SK-N-SH (cell line): ENCODE results near the gene PPP1R1A. TPM values are rescaled to one million over a fixed set of nuclear protein-coding genes. Genes with fewer than 3 reads are reported as not detected.

Experiments used
- CTCF ChIA-PET: fragments of 300-600, 350-600 bp; formaldehyde crosslinking; extraction: SDS; loops from one replicate; lab custom pipeline; 2021; lab: Yijun Ruan, JAX
- POLR2A ChIA-PET: fragments of 350-600 bp; sonication (Branson Sonifier 250); formaldehyde crosslinking; extraction: SDS; loops from one replicate; lab custom pipeline; 2020; ENCODE audit warnings: antibody characterized with exemption, inconsistent platforms; lab: Yijun Ruan, JAX
- DNase-seq: peaks from one replicate; pipeline ENCODE4 v3.0.0; 2012
- H2AFZ ChIP-seq: fragments of 200-600 bp; sonication (generic); 2 replicates; pipeline ENCODE4 v1.8.1; 2016; ENCODE audit warnings: antibody characterized with exemption, mild to moderate bottlenecking, low read depth
- H3F3A ChIP-seq: fragments of 200-600 bp; sonication (generic); replicated peaks from 2 replicates; pipeline ENCODE3; 2016; ENCODE audit warnings: antibody characterized with exemption, mild to moderate bottlenecking; ENCODE audit not compliant: insufficient read depth
- H3K27ac ChIP-seq, 2 experiments: fragments of 200-500 bp in 1 of 2; fragments of 200-600 bp in 1 of 2; sonication (Bioruptor generic) in 1 of 2; sonication (generic), shearing (Covaris generic) in 1 of 2; 2 replicates each; pipeline versions ENCODE4 v1.5.1 to v1.6.1; 2014 to 2016; ENCODE audit warnings: low read depth in 2 of 2, inconsistent platforms in 1 of 2, low read length in 1 of 2, mild to moderate bottlenecking in 1 of 2, mixed read lengths in 1 of 2
- H3K27me3 ChIP-seq: fragments of 200-600 bp; sonication (generic), shearing (Covaris generic); 2 replicates; pipeline ENCODE4 v1.6.1; 2016; ENCODE audit warnings: mixed run types; ENCODE audit not compliant: insufficient read depth
- H3K36me3 ChIP-seq, 2 experiments: fragments of 200-500 bp in 1 of 2; fragments of 200-600 bp in 1 of 2; sonication (Bioruptor generic) in 1 of 2; sonication (generic) in 1 of 2; replicated peaks in 1 of 2; 2 replicates each; pipeline versions ENCODE3 to v1.5.1; 2014 to 2016; ENCODE audit warnings: low read length in 1 of 2, mild to moderate bottlenecking in 1 of 2; ENCODE audit not compliant: insufficient read depth in 2 of 2, control insufficient read depth in 1 of 2
- H3K4me1 ChIP-seq, 2 experiments: fragments of 200-500 bp in 1 of 2; fragments of 200-600 bp in 1 of 2; sonication (Bioruptor generic) in 1 of 2; sonication (generic), shearing (Covaris generic) in 1 of 2; 2 replicates each; pipeline versions ENCODE4 v1.5.1 to v1.6.1; 2014 to 2016; ENCODE audit warnings: low read depth in 1 of 2, low read length in 1 of 2, mixed run types in 1 of 2; ENCODE audit not compliant: insufficient read depth in 2 of 2, control insufficient read depth in 1 of 2
- H3K4me2 ChIP-seq: fragments of 200-600 bp; sonication (generic), shearing (Covaris generic); 2 replicates; pipeline ENCODE4 v1.6.1; 2017; ENCODE audit warnings: mixed run types
- H3K4me3 ChIP-seq, 2 experiments: fragments of 200-500 bp in 1 of 2; fragments of 200-600 bp in 1 of 2; sonication (Bioruptor generic) in 1 of 2; sonication (generic), shearing (Covaris generic) in 1 of 2; 2 replicates each; pipeline versions ENCODE4 v1.5.1 to v1.8.1; 2014 to 2016; ENCODE audit warnings: low read depth in 2 of 2, inconsistent platforms in 1 of 2, low read length in 1 of 2, mild to moderate bottlenecking in 1 of 2, mixed read lengths in 1 of 2, moderate library complexity in 1 of 2
- H3K79me2 ChIP-seq: fragments of 200-600 bp; sonication (generic); 2 replicates; pipeline ENCODE4 v1.8.1; 2017; ENCODE audit warnings: mild to moderate bottlenecking; ENCODE audit not compliant: insufficient read depth
- H3K9ac ChIP-seq: fragments of 200-600 bp; sonication (generic); 2 replicates; pipeline ENCODE4 v1.6.1; 2017; ENCODE audit warnings: mixed run types
- H3K9me2 ChIP-seq: fragments of 200-600 bp; sonication (generic); 2 replicates; pipeline ENCODE4 v1.6.1; 2017; ENCODE audit warnings: mixed run types
- H3K9me3 ChIP-seq: fragments of 200-600 bp; sonication (generic); 2 replicates; pipeline ENCODE4 v1.6.1; 2017; ENCODE audit warnings: mixed run types, mild to moderate bottlenecking, moderate library complexity
- H4K20me1 ChIP-seq: fragments of 200-600 bp; sonication (generic); 2 replicates; pipeline ENCODE4 v1.6.1; 2017; ENCODE audit warnings: mild to moderate bottlenecking, mixed run types; ENCODE audit not compliant: insufficient read depth
- CHD2 ChIP-seq: fragments of 150-350 bp; IDR thresholded peaks from 2 replicates; pipeline ENCODE4 v1.6.1; 2018; ENCODE audit warnings: low read length; ENCODE audit not compliant: partially characterized antibody
- CTCF ChIP-seq: fragments of 200-600 bp; sonication (generic); IDR thresholded peaks from 2 replicates; pipeline ENCODE4 v1.6.1; 2017; ENCODE audit warnings: antibody characterized with exemption, mild to moderate bottlenecking, moderate library complexity
- ELF1 ChIP-seq: IDR thresholded peaks from 2 replicates; pipeline ENCODE4 v1.4.0; 2012
- EZH2phosphoT487 ChIP-seq: fragments of 200-600 bp; sonication (generic); IDR thresholded peaks from 2 replicates; pipeline ENCODE4 v1.6.1; 2017; ENCODE audit warnings: low read depth, mixed run types, mild to moderate bottlenecking, antibody characterized with exemption, moderate library complexity, borderline replicate concordance
- FOXJ3 ChIP-seq: sonication (generic); formaldehyde crosslinking; IDR thresholded peaks from 2 replicates; pipeline ENCODE4 v1.5.1; 2020; ENCODE audit warnings: mild to moderate bottlenecking, missing genetic modification reagents
- GABPA ChIP-seq: IDR thresholded peaks from 2 replicates; pipeline ENCODE4 v1.4.0; 2012; ENCODE audit warnings: low read depth, mild to moderate bottlenecking
- GATA2 ChIP-seq: sonication (generic); formaldehyde crosslinking; IDR thresholded peaks from 2 replicates; pipeline ENCODE4 v1.5.0; 2020; ENCODE audit warnings: mild to moderate bottlenecking, missing genetic modification reagents
- MEF2A ChIP-seq: IDR thresholded peaks from 2 replicates; pipeline ENCODE4 v1.4.0; 2012; ENCODE audit warnings: low read depth, borderline replicate concordance
- NFIC ChIP-seq: IDR thresholded peaks from 2 replicates; pipeline ENCODE4 v1.4.0; 2012; ENCODE audit warnings: borderline replicate concordance
- NRF1 ChIP-seq: IDR thresholded peaks from 2 replicates; pipeline ENCODE4 v1.6.1; 2012; ENCODE audit warnings: low read depth, mild to moderate bottlenecking, low read length
- PBX3 ChIP-seq: IDR thresholded peaks from 2 replicates; pipeline ENCODE4; 2012
- POLR2AphosphoS5 ChIP-seq: IDR thresholded peaks from 2 replicates; pipeline ENCODE4 v1.6.1; 2012; ENCODE audit warnings: low read depth, low read length
- RCOR1 ChIP-seq: fragments of 150-350 bp; IDR thresholded peaks from 2 replicates; pipeline ENCODE4 v1.6.1; 2017; ENCODE audit warnings: antibody characterized with exemption, low read length
- REST ChIP-seq: IDR thresholded peaks from 2 replicates; pipeline ENCODE4 v1.6.1; 2012; ENCODE audit warnings: mild to moderate bottlenecking, low read depth, low read length, moderate library complexity
- SIN3A ChIP-seq: IDR thresholded peaks from 2 replicates; pipeline ENCODE4 v1.6.1; 2012; ENCODE audit warnings: low read depth, mild to moderate bottlenecking, low read length, moderate library complexity, borderline replicate concordance
- SMC3 ChIP-seq: IDR thresholded peaks from 2 replicates; pipeline ENCODE4 v1.6.1; 2012; ENCODE audit warnings: low read depth, low read length, improper control_type of control experiment
- TAF1 ChIP-seq: IDR thresholded peaks from 2 replicates; pipeline ENCODE4 v1.6.1; 2012; ENCODE audit warnings: low read depth, mild to moderate bottlenecking, low read length, moderate library complexity, borderline replicate concordance
- TCF12 ChIP-seq: IDR thresholded peaks from 2 replicates; pipeline ENCODE4 v1.4.0; 2012
- TEAD4 ChIP-seq: IDR thresholded peaks from 2 replicates; pipeline ENCODE4 v1.4.0; 2012; ENCODE audit warnings: mild to moderate bottlenecking, borderline replicate concordance; ENCODE audit not compliant: insufficient read depth
- USF1 ChIP-seq: IDR thresholded peaks from 2 replicates; pipeline ENCODE4 v1.4.0; 2012; ENCODE audit warnings: low read depth, borderline replicate concordance
- ZBTB33 ChIP-seq: IDR thresholded peaks from 2 replicates; pipeline ENCODE4 v1.4.0; 2012; ENCODE audit warnings: low read depth, borderline replicate concordance
- WGBS: methylation state at CpG from one replicate; pipeline ENCODE4 v1.1.6; 2017; ENCODE audit warnings: low lambda C conversion rate; 5-methylcytosine and 5-hydroxymethylcytosine counted together
- polyA plus RNA-seq, 3 experiments: library from polyadenylated mRNA; depleted of rRNA; stranded (reverse); fragments of >200 nt; gene quantifications; 2 replicates each; pipeline ENCODE4 v1.2.3, GENCODE V29; 2012

PPP1R1A gene
- polyA plus RNA-seq, 1 of the 3 experiments (the other 2 are of a cell fraction) = not detected

- no peak for TF ChIP-seq ZBTB33
- TF ChIP-seq GATA2 (CRISPR knock-in tag) = no peak
- TF ChIP-seq ELF1 = no peak
- no peak for TF ChIP-seq TEAD4
- no peak for TF ChIP-seq TAF1
- no peak for TF ChIP-seq MEF2A
- TF ChIP-seq SMC3 = no peak
- TF ChIP-seq NFIC = no peak
- TF ChIP-seq CHD2 = no peak
- TF ChIP-seq TCF12 = no peak
- no peak for TF ChIP-seq GABPA
- TF ChIP-seq NRF1 = no peak
- no peak for TF ChIP-seq PBX3
These were observed 18.4 kb downstream of the PPP1R1A start (continued) for GRCh38 chr12:54569995-54570528.

- no peak overlapping the region for H2AFZ ChIP-seq
- H4K20me1 ChIP-seq = no peaks in the 10 kb centered on the region
- no peaks in the 10 kb centered on the region for H3K4me1 ChIP-seq
- H3K79me2 ChIP-seq = no peaks in the 10 kb centered on the region
- H3K27ac ChIP-seq = no peak overlapping the region
- peaks cover 56% of the 10 kb centered on the region for H3K27me3 ChIP-seq
- H3K9ac ChIP-seq = no peak overlapping the region
- no peaks in the 10 kb centered on the region for H3K36me3 ChIP-seq
- no peak overlapping the region for H3K4me3 ChIP-seq
- no peaks in the 10 kb centered on the region for H3K9me3 ChIP-seq
- CTCF ChIA-PET = interaction anchor here (1.4 to 7.2 kb wide), 2 partner anchors 10 to 28 kb away, joined by 3 to 50 read pairs; no protein-coding TSS in a partner anchor
- POLR2A ChIA-PET = no interaction called here
- H3K4me2 ChIP-seq = no peak overlapping the region
- no peaks in the 10 kb centered on the region for H3F3A ChIP-seq
- DNase-seq = no peak
- WGBS = 20% methylated on average over 1 of the region's 14 CpGs
- TF ChIP-seq ZBTB33 (no peak), POLR2AphosphoS5 (no peak), REST (no peak), EZH2phosphoT487 (no peak), FOXJ3 (CRISPR knock-in tag) (no peak), SIN3A (no peak), RCOR1 (no peak), USF1 (no peak), CTCF (no peak)
- no peaks in the 10 kb centered on the region for H3K9me2 ChIP-seq
These were observed 19.4 kb downstream of the PPP1R1A start for GRCh38 chr12:54569072-54569471.
